ENCODE measurements around the gene TKTL1.

The TKTL1 gene

GRCh38 chrX:154354013-154354412 lies 58.4 kb downstream of the TKTL1 start:
- H3K4me3 ChIP-seq (ENCODE audit: control insufficient read depth, low read depth, low read length): no peak overlapping the region

GRCh38 chrX:154354516-154354915 lies 58.9 kb downstream of the TKTL1 start:
- no peak overlapping the region for H3K4me3 ChIP-seq (ENCODE audit: control insufficient read depth, low read depth, low read length)
- TF ChIP-seq CTCF (IDR thresholded peaks at IDR 0.05; ENCODE audit: control insufficient read depth, insufficient read depth, low read depth, low read length, missing control alignments): no peak

More at GRCh38 chrX:154354013-154354412, 58.4 kb downstream of the TKTL1 start:
- DNase-seq (ENCODE audit: low read depth): no peak
- TF ChIP-seq CTCF (IDR thresholded peaks at IDR 0.05; ENCODE audit: control insufficient read depth, insufficient read depth, low read depth, low read length, missing control alignments): no peak

DNA sequence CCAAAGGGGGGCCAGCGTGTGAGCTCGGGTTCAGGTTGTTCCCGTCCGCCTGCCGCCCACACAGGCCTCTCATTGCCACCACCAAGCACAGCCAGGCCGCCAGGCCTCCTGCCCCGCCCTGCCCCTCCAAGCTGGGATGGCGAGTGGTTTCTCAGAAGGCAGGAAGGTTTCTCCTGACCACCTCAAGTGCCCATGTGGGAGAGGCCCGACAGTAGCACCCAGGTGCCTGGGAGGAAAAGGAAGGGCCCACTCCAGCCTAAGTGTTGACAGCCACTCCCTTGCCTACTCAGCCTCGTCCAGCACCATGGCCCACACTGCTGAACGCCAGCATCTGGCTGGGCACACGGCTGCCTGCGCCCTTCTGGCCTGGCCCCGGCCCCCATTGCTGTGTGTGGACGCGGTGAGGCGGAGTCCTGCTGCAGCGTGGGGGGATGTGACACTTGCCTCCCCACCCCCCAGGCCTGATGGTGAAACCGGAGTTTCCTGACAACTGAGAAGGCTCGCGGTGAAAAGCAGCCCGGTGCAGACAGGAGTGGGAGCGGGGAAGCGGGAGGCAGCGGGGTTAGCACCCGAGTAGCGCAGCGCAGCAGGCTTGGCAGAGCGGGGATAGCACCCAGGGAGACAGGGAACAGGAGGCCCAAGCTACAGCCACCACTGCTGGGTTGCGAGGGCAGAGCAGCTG lies 59.6 kb downstream of the TKTL1 start:
- no peak for TF ChIP-seq CTCF (IDR thresholded peaks at IDR 0.05; ENCODE audit: control insufficient read depth, insufficient read depth, low read depth, low read length, missing control alignments)
- DNase-seq (ENCODE audit: low read depth): no peak
- H3K4me3 ChIP-seq (ENCODE audit: control insufficient read depth, low read depth, low read length): no peak overlapping the region

More at GRCh38 chrX:154354516-154354915, 58.9 kb downstream of the TKTL1 start:
- no peak for DNase-seq (ENCODE audit: low read depth)

GRCh38 chrX:154355776-154356140 lies 60.2 kb downstream of the TKTL1 start:
- no peak for TF ChIP-seq CTCF (IDR thresholded peaks at IDR 0.05; ENCODE audit: control insufficient read depth, insufficient read depth, low read depth, low read length, missing control alignments)
- no peak for DNase-seq (ENCODE audit: low read depth)
- H3K4me3 ChIP-seq (ENCODE audit: control insufficient read depth, low read depth, low read length): no peak overlapping the region

GRCh38 chrX:154356596-154356995 lies 61.0 kb downstream of the TKTL1 start:
- DNase-seq (ENCODE audit: low read depth): no peak
- H3K4me3 ChIP-seq (ENCODE audit: control insufficient read depth, low read depth, low read length): no peak overlapping the region
- no peak for TF ChIP-seq CTCF (IDR thresholded peaks at IDR 0.05; ENCODE audit: control insufficient read depth, insufficient read depth, low read depth, low read length, missing control alignments)

DNA sequence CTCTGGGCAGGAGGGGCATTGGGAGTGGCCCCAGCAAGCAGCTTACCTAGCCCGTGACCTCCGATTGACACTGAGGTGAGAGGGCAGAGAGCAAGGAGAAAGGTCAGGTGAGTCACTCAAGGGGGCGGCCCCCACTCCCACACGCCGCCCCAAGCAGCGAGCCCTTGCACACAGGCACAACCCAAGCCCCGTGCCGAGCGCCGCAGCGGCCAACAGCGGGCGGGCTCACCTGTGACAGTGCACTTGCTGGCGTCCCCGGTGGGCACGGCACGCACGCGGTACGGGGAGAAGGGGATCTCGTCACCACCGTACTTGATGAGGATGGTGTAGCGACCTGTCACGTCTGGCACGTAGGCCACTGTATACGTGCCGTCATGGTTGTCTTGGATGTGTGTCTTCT lies 61.6 kb downstream of the TKTL1 start:
- no peak overlapping the region for H3K4me3 ChIP-seq (ENCODE audit: control insufficient read depth, low read depth, low read length)
- DNase-seq (ENCODE audit: low read depth): no peak
- TF ChIP-seq CTCF (IDR thresholded peaks at IDR 0.05; ENCODE audit: control insufficient read depth, insufficient read depth, low read depth, low read length, missing control alignments): no peak
